ENCODE measurements around the gene PSMD3.

The PSMD3 gene

GRCh38 chr17:39955726-39956225 lies 24.8 kb upstream of the PSMD3 start:
- DNase-seq (ENCODE audit: low read depth, low spot score) = no peak
- no peak overlapping the region for H3K27ac ChIP-seq

GRCh38 chr17:39960524-39961041 lies 20.0 kb upstream of the PSMD3 start:
- no peak for DNase-seq (ENCODE audit: low read depth, low spot score)

GRCh38 chr17:39962642-39963220 lies 17.9 kb upstream of the PSMD3 start, which contains the start of gene GSDMA:
Gene GSDMA (plus strand): TSS chr17:39963004. CDS start chr17:39965688, 2,684 bp downstream.
- H3K27ac ChIP-seq = peak within 1 kb of the TSS; percentile 84
- DNase-seq (ENCODE audit: low read depth, low spot score) = no peak

More at GRCh38 chr17:39960524-39961041, 20.0 kb upstream of the PSMD3 start:
- H3K27ac ChIP-seq = no peak overlapping the region

- DNase-seq (ENCODE audit: low read depth, low spot score) = peak; percentile 94
- peak overlapping the region; percentile 84 for H3K27ac ChIP-seq
These were observed 16.8 kb upstream of the PSMD3 start for GRCh38 chr17:39963829-39964228.

GRCh38 chr17:39965017-39965699 lies 15.4 kb upstream of the PSMD3 start:
- DNase-seq (ENCODE audit: low read depth, low spot score) = no peak
- no peak overlapping the region for H3K27ac ChIP-seq

- no peak for DNase-seq (ENCODE audit: low read depth, low spot score)
- peak overlapping the region; percentile 32 for H3K27ac ChIP-seq
These were observed 13.8 kb upstream of the PSMD3 start for GRCh38 chr17:39966771-39967170.

GRCh38 chr17:39968761-39969160 lies 11.8 kb upstream of the PSMD3 start:
- no peak overlapping the region for H3K27ac ChIP-seq
- no peak for DNase-seq (ENCODE audit: low read depth, low spot score)

- no peak for DNase-seq (ENCODE audit: low read depth, low spot score)
- H3K27ac ChIP-seq = no peak overlapping the region
These were observed 11.2 kb upstream of the PSMD3 start for GRCh38 chr17:39969375-39969774.

- no peak overlapping the region for H3K27ac ChIP-seq
- no peak for DNase-seq (ENCODE audit: low read depth, low spot score)
These were observed 10.4 kb upstream of the PSMD3 start for GRCh38 chr17:39970157-39970692.

- DNase-seq (ENCODE audit: low read depth, low spot score) = no peak
- H3K27ac ChIP-seq = no peak overlapping the region
These were observed 9.5 kb upstream of the PSMD3 start for GRCh38 chr17:39971076-39971603.

GRCh38 chr17:39972271-39972670 lies 8.3 kb upstream of the PSMD3 start:
- no peak for DNase-seq (ENCODE audit: low read depth, low spot score)
- H3K27ac ChIP-seq = no peak overlapping the region

GRCh38 chr17:39973496-39973895 lies 7.1 kb upstream of the PSMD3 start:
- H3K27ac ChIP-seq = peak overlapping the region; percentile 49
- peak; percentile 40 for DNase-seq (ENCODE audit: low read depth, low spot score)

- H3K27ac ChIP-seq = peak overlapping the region; percentile 49
- no peak for DNase-seq (ENCODE audit: low read depth, low spot score)
These were observed 6.2 kb upstream of the PSMD3 start for GRCh38 chr17:39974433-39974832.

- no peak overlapping the region for H3K27ac ChIP-seq
- DNase-seq (ENCODE audit: low read depth, low spot score) = no peak
These were observed 4.8 kb upstream of the PSMD3 start for GRCh38 chr17:39975801-39976200.

- peak; percentile 90 for DNase-seq (ENCODE audit: low read depth, low spot score)
- peak overlapping the region; percentile 99 for H3K27ac ChIP-seq
These were observed 1.5 kb upstream of the PSMD3 start for GRCh38 chr17:39979016-39979670.

- no peak for DNase-seq (ENCODE audit: low read depth, low spot score)
- peak overlapping the region; percentile 99 for H3K27ac ChIP-seq
These were observed 685 bp upstream of the PSMD3 start for GRCh38 chr17:39979893-39980350.

GRCh38 chr17:39981207-39981741 lies 667 bp downstream of the PSMD3 start:
- no peak for DNase-seq (ENCODE audit: low read depth, low spot score)

GRCh38 chr17:39981766-39982375 lies 1.3 kb downstream of the PSMD3 start:
- peak overlapping the region; percentile 99 for H3K27ac ChIP-seq
- no peak for DNase-seq (ENCODE audit: low read depth, low spot score)

More at GRCh38 chr17:39981207-39981741, 667 bp downstream of the PSMD3 start:
- H3K27ac ChIP-seq = peak overlapping the region; percentile 99

- no peak overlapping the region for H3K27ac ChIP-seq
- no peak for DNase-seq (ENCODE audit: low read depth, low spot score)
These were observed 7.7 kb downstream of the PSMD3 start for GRCh38 chr17:39988206-39988810.

Data from epithelial cell of prostate (primary cell).